Thyroid gland (tissue), 4 donors: ENCODE data around the gene SVIL. TPM values are rescaled to one million over a fixed set of nuclear protein-coding genes. Genes with fewer than 3 reads are reported as not detected.

ENCODE experiments used
- DNase-seq, 2 donors: peaks; one replicate each; pipeline ENCODE4 v3.0.0-alpha.2; 2019
- H3K27ac ChIP-seq, 3 donors: fragments of 200-600 bp; sonication (generic); 1 replicate in 2 of 3; 2 replicates in 1 of 3; pipeline ENCODE4 v1.5.1; 2016 to 2019; ENCODE audit warnings: mild to moderate bottlenecking in 1 of 3, moderate library complexity in 1 of 3
- H3K27me3 ChIP-seq: fragments of 200-600 bp; sonication (generic); one replicate; pipeline ENCODE4 v1.5.1; 2019
- H3K36me3 ChIP-seq, 2 donors: fragments of 200-600 bp; sonication (generic); one replicate each; pipeline ENCODE4 v1.5.1; 2016 to 2019
- H3K4me1 ChIP-seq, 2 donors: fragments of 200-600 bp; sonication (generic); one replicate each; pipeline ENCODE4 v1.5.1; 2017 to 2019
- H3K4me3 ChIP-seq, 3 donors: fragments of 200-600 bp; sonication (generic); replicated peaks in 1 of 3; 1 replicate in 2 of 3; 2 replicates in 1 of 3; pipeline ENCODE4 v1.5.1; 2016; ENCODE audit warnings: mild to moderate bottlenecking in 1 of 3
- H3K9me3 ChIP-seq: fragments of 200-600 bp; sonication (generic); one replicate; pipeline ENCODE4 v1.5.1; 2017
- CTCF ChIP-seq, 6 experiments: fragments of 200-600 bp in 3 of 6; fragments of 450-650 bp in 3 of 6; sonication (generic) in 3 of 6; IDR thresholded peaks; one replicate each; pipeline ENCODE4 v1.5.1; 2016 to 2019; ENCODE audit warnings: antibody characterized with exemption in 6 of 6, mild to moderate bottlenecking in 2 of 6, inconsistent platforms in 1 of 6, moderate library complexity in 1 of 6
- POLR2A ChIP-seq, 2 donors: fragments of 450-650 bp; IDR thresholded peaks; one replicate each; pipeline ENCODE4 v1.6.1; 2017; ENCODE audit warnings: antibody characterized with exemption in 2 of 2, mild to moderate bottlenecking in 2 of 2, moderate library complexity in 1 of 2
- WGBS, 2 donors: methylation state at CpG; one replicate each; pipeline ENCODE4 v1.1.5; 2017; 5-methylcytosine and 5-hydroxymethylcytosine counted together
- intact Hi-C: fragments of 100-400 bp; cut with DNase I; formaldehyde crosslinking; loops from one replicate; pipeline ENCODE4 v1.15.1; 2023
- total RNA-seq, 4 donors: library from RNA; depleted of rRNA; stranded (reverse); fragments of >200 nt; gene quantifications; one replicate each; pipeline ENCODE4 v1.2.3, GENCODE V29; 2016

Gene SVIL
- total RNA-seq, 4 donors from 2014 or later: 59.9 to 211 (median 134) TPM

DNA sequence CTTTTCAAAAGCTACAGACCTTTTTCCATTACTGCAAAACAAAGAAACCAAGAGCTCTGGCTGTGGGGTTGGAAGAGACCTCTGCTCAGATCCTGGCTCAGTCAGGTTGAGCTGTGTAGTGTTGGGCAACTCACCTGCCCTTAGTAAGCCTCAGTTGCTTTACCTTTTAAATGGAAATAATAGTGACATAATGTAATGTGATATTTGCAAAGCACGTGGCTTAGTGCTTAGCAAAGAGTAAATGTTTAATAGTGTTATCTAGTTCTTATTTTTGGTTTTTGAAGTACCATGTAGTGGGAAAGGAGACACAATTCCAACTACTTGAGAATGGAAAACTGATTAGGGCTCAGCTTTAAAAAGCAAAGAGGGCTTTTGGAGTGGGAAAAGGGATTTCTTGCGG lies 100.2 kb downstream of the SVIL start:
- intact Hi-C loops: no loop called here
- no peak for DNase-seq
- no peaks in the 10 kb centered on the region for H3K36me3 ChIP-seq
- TF ChIP-seq CTCF (IDR thresholded peaks at IDR 0.05) (no peak), POLR2A (IDR thresholded peaks at IDR 0.05) (no peak)
- H3K9me3 ChIP-seq: no peaks in the 10 kb centered on the region
- 65 to 73% methylated on average over 2 of the region's 2 CpGs for WGBS, 2 donors
- H3K27me3 ChIP-seq: no peaks in the 10 kb centered on the region
- no peak overlapping the region for H3K4me3 ChIP-seq
- peaks cover 26 to 29% of the 10 kb centered on the region in 2 donors for H3K4me1 ChIP-seq
- H3K27ac ChIP-seq: peak overlapping the region in 1 of 3 donors; percentile 74

DNA sequence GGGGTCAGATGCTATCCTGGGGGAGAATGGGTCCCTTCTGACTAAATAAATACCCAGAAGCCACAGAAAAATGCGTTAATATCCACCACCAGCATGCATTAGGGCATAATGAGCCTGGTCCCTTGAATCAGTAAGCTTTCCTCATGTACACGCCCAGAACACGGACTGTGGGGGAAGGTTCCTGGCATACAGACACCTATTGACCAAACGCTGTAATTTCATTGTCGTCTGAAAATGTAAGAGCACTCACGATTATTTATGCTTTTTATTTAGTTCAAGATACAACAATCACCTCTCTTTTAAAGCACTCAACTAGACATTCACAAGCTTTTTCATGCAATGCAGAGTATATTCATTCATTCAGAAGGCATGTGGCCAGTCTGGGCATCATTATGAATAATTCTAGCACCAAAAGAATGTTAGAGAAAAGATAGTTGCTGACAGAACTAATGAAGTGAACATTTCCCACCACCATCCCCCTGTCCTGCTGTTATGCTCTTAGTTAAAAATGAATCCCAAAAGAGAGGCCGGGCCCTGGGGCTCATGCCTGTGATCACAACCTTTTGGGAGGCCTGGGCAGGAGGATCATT lies 101.0 kb downstream of the SVIL start:
- TF ChIP-seq CTCF (IDR thresholded peaks at IDR 0.05) (no peak), POLR2A (IDR thresholded peaks at IDR 0.05) (no peak)
- H3K9me3 ChIP-seq: no peaks in the 10 kb centered on the region

DNA sequence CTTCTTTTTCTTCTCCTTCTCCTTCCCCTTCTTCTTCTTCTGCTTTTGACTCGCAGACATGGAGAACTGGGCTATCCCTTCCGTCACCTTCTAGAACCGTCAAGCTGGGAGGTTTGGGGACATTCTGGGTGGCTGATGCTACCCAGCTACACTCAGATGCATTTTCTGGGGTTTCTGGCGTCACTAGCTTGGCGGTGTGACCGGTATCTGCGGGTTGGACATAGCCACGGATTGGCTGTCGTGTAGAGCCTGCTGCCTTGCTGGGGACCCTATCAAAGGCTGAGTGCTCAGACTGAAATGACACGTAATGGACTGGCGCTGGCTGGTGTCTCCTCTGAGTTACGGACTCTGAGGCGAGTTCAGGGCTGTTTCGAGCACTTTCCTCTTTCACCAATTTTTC lies 101.7 kb downstream of the SVIL start:
- H3K27me3 ChIP-seq: no peaks in the 10 kb centered on the region
- no peak for TF ChIP-seq POLR2A (IDR thresholded peaks at IDR 0.05)
- no peak for TF ChIP-seq CTCF (IDR thresholded peaks at IDR 0.05)
- no peaks in the 10 kb centered on the region for H3K9me3 ChIP-seq
- intact Hi-C loops: no loop called here
- peaks cover 26 to 29% of the 10 kb centered on the region in 2 donors for H3K4me1 ChIP-seq
- 94% methylated on average over 14 of the region's 14 CpGs for WGBS, 2 donors
- no peak for DNase-seq
- no peak overlapping the region for H3K27ac ChIP-seq
- no peak overlapping the region for H3K4me3 ChIP-seq
- H3K36me3 ChIP-seq: no peaks in the 10 kb centered on the region

More for the DNA sequence above, 101.0 kb downstream of the SVIL start:
- intact Hi-C loops: no loop called here
- no peak overlapping the region for H3K27ac ChIP-seq
- H3K36me3 ChIP-seq: no peaks in the 10 kb centered on the region
- no peak for DNase-seq
- no peaks in the 10 kb centered on the region for H3K27me3 ChIP-seq
- peaks cover 26 to 29% of the 10 kb centered on the region in 2 donors for H3K4me1 ChIP-seq
- WGBS, 2 donors: 87 to 88% methylated on average over 7 of the region's 7 CpGs
- no peak overlapping the region for H3K4me3 ChIP-seq

DNA sequence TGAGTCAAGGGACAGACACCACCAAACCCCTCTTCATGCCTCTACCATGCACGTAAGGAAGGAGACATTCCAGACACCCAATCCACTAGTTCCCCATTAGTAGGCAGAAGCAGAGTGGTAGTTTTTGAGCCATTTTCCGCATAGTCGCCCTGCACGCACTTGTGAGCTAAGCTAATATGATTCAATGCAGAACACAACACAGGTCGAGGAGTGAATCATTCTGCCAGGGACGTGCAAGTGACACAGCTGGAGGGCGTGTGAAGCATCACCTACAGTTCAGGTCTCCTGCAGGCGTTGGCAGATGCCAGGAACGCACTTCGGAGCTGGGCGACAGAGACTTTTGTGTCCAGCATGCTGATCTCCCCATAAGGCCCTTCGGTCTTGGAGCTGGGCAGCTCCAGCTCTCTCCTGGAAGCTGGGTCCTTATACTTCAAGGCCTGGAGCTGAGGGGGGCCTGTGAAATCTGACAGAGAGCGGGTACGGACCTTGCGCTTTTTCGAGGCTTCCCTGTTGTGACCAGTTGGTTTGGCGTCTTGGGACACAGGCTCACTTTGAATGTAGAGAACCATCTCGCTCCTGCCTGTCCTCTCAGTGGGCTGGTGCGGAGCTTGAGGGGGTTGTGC lies 102.4 kb downstream of the SVIL start:
- Histone ChIP-seq H3K27me3 (no peaks in the 10 kb centered on the region), H3K27ac (no peak overlapping the region), H3K36me3 (peaks cover 0 to under 1% of the 10 kb centered on the region in 2 donors), H3K4me3 (no peak overlapping the region), H3K4me1 (peaks cover 26 to 29% of the 10 kb centered on the region in 2 donors), H3K9me3 (no peaks in the 10 kb centered on the region)
- 90 to 95% methylated on average over 19 of the region's 19 CpGs for WGBS, 2 donors
- TF ChIP-seq CTCF (IDR thresholded peaks at IDR 0.05): no peak
- TF ChIP-seq POLR2A (IDR thresholded peaks at IDR 0.05): no peak
- intact Hi-C loops: no loop called here
- no peak for DNase-seq
